Measurements from ENCODE around the gene OSBPL6.

DNA sequence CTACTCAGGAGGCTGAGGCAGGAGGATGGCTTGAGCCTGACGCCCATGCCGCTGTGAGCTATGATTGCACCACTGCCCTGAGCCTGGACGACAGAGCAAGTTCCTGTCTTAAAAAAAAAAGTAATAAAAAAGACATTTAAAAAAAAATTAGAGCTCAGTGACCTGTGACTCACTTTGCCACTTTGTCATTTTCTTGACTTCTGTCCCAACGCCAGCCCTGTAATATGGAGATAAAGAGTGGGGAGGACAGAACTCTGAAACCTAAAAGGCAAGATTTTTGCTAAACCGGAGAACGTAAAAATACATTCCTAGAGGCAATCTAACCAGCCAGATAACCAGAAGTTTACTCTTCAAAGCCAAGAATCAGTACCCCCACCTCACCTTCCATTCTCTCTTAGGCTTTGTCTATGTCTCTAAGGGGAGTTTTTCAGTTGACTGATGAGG lies 207.7 kb downstream of the OSBPL6 start:
- no peak for TF ChIP-seq POLR2A (IDR thresholded peaks at IDR 0.05; ENCODE audit: low read depth)
- TF ChIP-seq, protein P1, sequence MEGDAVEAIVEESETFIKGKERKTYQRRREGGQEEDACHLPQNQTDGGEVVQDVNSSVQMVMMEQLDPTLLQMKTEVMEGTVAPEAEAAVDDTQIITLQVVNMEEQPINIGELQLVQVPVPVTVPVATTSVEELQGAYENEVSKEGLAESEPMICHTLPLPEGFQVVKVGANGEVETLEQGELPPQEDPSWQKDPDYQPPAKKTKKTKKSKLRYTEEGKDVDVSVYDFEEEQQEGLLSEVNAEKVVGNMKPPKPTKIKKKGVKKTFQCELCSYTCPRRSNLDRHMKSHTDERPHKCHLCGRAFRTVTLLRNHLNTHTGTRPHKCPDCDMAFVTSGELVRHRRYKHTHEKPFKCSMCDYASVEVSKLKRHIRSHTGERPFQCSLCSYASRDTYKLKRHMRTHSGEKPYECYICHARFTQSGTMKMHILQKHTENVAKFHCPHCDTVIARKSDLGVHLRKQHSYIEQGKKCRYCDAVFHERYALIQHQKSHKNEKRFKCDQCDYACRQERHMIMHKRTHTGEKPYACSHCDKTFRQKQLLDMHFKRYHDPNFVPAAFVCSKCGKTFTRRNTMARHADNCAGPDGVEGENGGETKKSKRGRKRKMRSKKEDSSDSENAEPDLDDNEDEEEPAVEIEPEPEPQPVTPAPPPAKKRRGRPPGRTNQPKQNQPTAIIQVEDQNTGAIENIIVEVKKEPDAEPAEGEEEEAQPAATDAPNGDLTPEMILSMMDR (IDR thresholded peaks at IDR 0.05): no peak
